ENCODE results near the gene PPARG.

Gene PPARG

DNA sequence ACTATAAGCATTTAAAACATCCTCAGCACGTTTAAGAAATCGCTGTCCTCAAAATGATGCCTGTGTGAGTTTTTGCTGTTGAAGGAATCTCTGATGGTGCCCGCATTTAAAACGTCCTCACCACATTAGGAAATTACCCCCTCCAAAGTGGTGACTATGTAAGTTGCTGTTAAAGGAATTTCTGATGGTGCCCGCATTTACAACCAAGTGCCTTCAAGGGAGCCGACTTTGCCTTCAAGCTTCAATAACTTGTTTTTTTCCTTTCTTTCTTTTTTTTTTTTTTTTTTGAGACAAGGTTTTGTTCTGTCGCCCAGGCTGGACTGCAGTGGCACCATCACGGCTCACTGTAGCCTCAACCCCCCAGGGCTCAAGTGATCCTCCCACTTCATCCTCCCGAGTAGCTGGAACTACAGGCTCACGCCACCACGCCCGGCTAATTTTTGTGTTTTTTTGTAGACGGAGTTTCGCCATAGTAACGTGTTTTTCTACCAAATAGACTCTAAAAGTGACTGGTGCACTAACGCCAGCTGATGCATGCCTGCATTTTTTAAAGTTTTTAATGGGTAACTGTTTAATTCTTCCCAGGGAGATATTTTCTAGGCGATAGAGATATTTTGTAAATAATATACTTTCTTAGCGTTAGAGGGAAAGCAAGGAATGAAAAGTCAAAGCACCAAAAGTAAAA, 176.4 kb downstream of the PPARG start:
- TF ChIP-seq, protein P1, sequence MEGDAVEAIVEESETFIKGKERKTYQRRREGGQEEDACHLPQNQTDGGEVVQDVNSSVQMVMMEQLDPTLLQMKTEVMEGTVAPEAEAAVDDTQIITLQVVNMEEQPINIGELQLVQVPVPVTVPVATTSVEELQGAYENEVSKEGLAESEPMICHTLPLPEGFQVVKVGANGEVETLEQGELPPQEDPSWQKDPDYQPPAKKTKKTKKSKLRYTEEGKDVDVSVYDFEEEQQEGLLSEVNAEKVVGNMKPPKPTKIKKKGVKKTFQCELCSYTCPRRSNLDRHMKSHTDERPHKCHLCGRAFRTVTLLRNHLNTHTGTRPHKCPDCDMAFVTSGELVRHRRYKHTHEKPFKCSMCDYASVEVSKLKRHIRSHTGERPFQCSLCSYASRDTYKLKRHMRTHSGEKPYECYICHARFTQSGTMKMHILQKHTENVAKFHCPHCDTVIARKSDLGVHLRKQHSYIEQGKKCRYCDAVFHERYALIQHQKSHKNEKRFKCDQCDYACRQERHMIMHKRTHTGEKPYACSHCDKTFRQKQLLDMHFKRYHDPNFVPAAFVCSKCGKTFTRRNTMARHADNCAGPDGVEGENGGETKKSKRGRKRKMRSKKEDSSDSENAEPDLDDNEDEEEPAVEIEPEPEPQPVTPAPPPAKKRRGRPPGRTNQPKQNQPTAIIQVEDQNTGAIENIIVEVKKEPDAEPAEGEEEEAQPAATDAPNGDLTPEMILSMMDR (IDR thresholded peaks at IDR 0.05), result no peak

DNA sequence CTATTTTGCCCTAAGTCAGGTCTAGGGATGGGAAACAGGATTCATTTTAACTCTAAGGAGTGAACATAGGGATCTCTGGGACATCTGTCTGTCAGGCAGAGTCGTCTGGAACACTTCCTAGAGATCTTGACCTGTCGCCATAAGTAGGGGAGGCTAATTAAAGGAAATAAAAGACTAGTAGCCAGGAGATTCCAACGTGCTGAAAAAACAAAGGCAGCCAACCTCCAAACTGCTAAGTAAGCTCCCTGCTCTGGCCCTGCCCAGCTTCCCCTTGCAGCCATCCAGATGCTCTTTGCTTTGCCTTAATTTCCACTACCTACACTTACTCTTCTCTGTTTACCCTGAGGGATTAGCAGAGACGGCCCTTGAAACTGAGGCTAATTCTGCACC, 177.0 kb downstream of the PPARG start:
- TF ChIP-seq, protein P1 (IDR thresholded peaks at IDR 0.05), result no peak

DNA sequence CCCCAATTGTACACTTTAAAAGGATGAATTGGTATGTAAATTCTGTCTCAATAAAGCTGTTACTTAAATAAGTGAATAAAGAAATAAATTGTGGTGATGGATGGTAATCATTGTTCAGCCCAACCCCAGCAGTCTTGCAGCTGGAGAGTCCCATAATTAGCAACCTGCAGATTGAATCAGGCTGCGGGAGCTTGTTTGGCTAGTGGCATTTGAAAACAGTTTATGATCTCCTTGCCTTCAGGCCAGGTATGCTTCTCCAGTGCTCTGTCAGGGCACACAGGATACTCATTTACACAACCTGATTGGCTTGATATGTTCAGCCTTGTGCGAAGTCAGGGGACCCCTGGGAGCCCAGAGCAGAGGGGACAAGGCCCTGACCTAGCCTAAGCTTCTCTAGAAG, 178.9 kb downstream of the PPARG start:
- TF ChIP-seq, protein P1 (IDR thresholded peaks at IDR 0.05), result no peak

DNA sequence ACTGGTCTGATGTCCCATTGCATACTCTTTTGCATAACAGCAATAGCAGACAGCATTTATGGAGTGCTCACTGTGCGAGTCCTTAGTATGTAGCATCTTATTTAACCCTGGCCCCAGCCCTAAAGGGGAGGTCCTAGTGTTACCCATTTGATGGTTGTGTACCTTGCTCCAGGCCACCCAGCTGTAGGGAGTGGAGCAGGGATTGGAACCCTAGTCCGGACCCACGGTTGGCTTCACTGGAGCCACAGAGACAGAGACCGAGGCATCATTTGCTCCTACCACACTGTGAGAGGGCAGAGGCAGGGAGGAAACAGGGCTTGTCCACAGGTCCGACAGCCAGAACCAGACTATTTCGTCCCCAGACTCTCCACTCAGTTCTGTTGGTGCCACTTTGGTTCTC, 179.4 kb downstream of the PPARG start:
- TF ChIP-seq, protein P1 (IDR thresholded peaks at IDR 0.05), result no peak

DNA sequence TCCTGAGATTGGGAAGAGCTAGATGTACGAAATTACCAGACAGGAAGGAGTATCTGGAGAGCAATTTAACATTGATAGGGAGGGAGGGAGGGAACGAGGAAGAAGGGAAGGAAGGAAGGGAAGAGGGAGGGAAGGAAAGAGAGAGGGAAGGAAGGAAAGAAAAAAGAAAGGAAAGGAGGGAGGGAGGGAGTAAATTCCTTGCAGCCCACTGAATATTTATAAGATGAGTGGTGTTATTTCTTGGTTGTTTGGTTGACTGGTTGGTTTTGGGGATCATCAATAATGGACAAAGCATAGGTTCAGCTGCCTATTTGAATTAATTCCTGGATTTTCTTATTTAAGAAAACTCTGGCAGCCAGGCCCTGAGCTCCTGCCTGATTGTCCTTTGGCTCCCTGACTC, 179.9 kb downstream of the PPARG start:
- TF ChIP-seq, protein P1 (IDR thresholded peaks at IDR 0.05), result no peak

DNA sequence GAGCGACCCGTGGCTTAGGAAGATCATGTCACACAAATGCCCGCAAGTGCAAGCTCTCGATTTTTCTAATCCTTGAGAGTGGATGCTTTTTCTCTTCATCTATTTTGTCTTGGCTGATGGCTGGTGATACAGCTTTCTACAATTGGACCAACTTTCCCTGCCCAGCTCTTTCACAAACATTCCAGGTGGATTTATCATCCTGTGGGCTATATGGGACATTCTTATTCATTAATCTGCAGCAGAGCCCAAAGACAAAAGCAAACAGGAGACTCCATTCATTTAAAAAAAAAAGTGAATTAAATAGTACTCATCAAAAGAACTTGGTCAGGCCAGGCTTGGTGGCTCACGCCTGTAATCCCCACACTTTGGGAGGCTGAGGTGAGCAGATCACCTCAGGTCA, 181.2 kb downstream of the PPARG start:
- TF ChIP-seq, protein P1 (IDR thresholded peaks at IDR 0.05), result no peak

DNA sequence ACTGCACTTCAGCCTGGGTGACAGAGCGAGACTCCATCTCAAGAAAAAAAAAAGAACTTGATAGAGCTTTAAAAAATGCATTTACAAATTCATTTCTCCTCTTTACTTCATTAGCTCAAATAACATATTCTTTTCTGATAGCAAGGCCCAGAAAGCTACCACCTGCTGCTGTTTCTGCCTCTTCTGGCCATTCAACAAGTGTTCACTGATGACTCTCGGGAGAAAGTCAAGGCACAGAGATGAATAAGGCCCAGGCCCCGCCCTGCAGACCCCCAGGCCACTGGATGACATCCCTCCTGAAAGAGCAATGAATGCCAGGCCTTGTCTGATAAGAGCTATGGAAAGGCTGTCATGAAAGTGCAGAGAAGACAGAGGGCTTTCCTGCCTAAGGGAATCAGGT, 181.8 kb downstream of the PPARG start:
- TF ChIP-seq, protein P1 (IDR thresholded peaks at IDR 0.05), result no peak

DNA sequence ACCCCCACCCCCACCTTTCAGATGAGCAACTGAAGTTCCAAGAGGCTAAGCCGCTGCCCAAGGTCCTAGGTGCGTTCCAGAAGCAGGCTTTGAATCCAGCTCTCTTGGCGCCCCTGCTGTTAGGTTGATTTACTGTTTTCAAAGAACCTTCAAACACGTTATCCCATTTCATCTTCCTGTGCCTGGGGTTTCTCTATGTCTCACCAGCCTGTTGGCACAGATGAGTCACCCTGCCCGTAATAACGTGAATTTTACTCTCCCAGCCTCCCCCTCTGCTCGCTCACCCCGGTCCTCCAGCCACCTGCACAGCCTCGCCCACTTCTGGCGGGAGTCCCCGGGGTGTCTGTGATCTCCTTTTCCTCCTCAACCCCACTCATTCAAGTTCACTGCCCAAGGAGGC, 182.4 kb downstream of the PPARG start:
- TF ChIP-seq, protein P1 (IDR thresholded peaks at IDR 0.05), result no peak
